MG63 (cell line): ENCODE measurements around the gene PRAC2. TPM values are rescaled to one million over a fixed set of nuclear protein-coding genes. Genes with fewer than 3 reads are reported as not detected.

Experiments used
- DNase-seq: peaks from one replicate; pipeline ENCODE4 v3.0.0-alpha.2; 2020
- H3K27me3 ChIP-seq: fragments of 250-450 bp; sonication (Bioruptor Pico); 2 replicates; pipeline ENCODE4 v1.5.1; 2020; ENCODE audit warnings: mild to moderate bottlenecking, moderate library complexity
- H3K36me3 ChIP-seq: fragments of 250-450 bp; sonication (Bioruptor Pico); 2 replicates; pipeline ENCODE4 v1.5.1; 2020; ENCODE audit warnings: mild to moderate bottlenecking, moderate library complexity
- H3K4me3 ChIP-seq: fragments of 250-450 bp; sonication (Bioruptor Pico); 2 replicates; pipeline ENCODE4 v1.5.1; 2020; ENCODE audit warnings: mild to moderate bottlenecking, moderate library complexity
- H3K9me3 ChIP-seq: fragments of 250-450 bp; sonication (Bioruptor Pico); 2 replicates; pipeline ENCODE4 v1.5.1; 2020; ENCODE audit warnings: mild to moderate bottlenecking, moderate library complexity
- total RNA-seq: library from RNA; depleted of rRNA; stranded (reverse); fragments of >200 nt; shearing (Covaris generic); gene quantifications from 2 replicates; pipeline ENCODE4 v1.2.3, GENCODE V29; 2014; ENCODE audit warnings: low replicate concordance

PRAC2 gene
- total RNA-seq, 1 experiment from 2014 or later, result 5.0 TPM

- peak; percentile 95 for DNase-seq
- H3K27me3 ChIP-seq, result no peaks in the 10 kb centered on the region
Observed at GRCh38 chr17:48728232-48729231, 5.5 kb downstream of the PRAC2 start, which contains the start of gene HOXB13. Gene HOXB13, minus strand, starts transcription at chr17:48728750. Its CDS starts 157 bp downstream, at chr17:48728593.

DNA sequence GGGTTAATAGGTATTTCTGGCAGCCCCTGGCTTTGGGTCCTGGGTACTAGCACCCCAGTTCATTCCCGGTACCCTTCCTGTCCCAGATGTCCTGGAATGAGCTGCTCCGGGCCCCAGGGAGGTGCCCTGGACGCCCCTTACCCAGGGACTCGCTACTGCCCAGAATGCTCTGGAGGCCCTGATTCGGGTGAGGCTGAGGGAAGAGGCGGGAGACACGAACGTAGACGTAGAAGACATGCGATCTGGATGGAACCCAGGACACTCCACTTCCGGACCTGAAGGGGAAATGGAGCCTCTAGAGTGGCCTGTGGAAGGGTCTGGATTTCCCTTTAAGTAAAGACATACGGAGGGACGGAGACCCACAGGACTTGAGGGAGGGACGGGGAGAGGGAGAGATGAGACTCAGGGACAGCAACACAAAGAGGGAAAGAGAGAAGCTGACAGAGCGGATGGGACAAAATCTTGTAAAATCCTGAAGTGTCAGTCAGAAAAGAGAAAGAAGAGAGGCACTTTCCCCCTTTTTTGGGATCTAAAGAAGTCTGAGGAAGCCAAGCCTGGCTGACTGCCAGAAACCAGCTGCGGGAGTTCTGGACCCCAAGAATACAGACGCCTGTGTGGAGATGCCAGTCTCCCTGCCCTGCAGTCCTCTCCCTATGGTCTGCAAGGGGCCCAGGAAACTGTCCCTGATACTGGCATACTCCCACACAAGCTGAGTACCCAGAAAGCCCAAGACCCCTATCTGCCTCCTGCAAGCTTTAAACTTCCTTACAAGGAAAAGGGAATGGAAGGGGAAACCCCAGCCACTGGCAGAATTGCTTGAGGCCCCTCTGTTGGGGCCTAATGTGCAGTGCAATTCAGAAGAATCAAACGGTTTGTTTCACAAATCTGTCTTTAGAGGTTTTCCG lies 6.6 kb downstream of the PRAC2 start:
- Histone ChIP-seq H3K9me3 (no peaks in the 10 kb centered on the region), H3K27me3 (no peaks in the 10 kb centered on the region), H3K36me3 (no peaks in the 10 kb centered on the region), H3K4me3 (peak overlapping the region; percentile 58)
- peak; percentile 72 for DNase-seq

More at GRCh38 chr17:48728232-48729231, 5.5 kb downstream of the PRAC2 start, which contains the start of gene HOXB13:
- Histone ChIP-seq H3K36me3 (no peaks in the 10 kb centered on the region), H3K4me3 (peak within 1 kb of the TSS; percentile 58), H3K9me3 (no peaks in the 10 kb centered on the region)

DNA sequence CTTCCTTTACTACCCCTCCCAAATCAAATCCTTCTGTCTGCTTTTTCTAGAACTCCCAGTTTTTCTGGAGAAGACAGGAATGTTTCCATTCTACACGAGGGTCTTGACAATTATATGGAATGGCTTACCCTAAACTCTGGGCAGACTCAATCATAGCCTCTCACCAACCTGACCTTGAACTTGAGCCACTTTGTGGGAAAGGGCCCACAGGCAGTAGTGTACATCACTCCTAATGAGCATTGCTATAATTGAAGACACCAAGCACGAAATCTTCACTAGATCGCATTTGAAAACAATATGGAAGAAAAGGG lies 7.2 kb downstream of the PRAC2 start:
- Histone ChIP-seq H3K4me3 (no peak overlapping the region), H3K9me3 (no peaks in the 10 kb centered on the region), H3K36me3 (no peaks in the 10 kb centered on the region), H3K27me3 (no peaks in the 10 kb centered on the region)
- DNase-seq, result no peak

- Histone ChIP-seq H3K27me3 (no peaks in the 10 kb centered on the region), H3K4me3 (no peak overlapping the region), H3K36me3 (no peaks in the 10 kb centered on the region), H3K9me3 (no peaks in the 10 kb centered on the region)
- DNase-seq, result no peak
Observed at GRCh38 chr17:48731355-48731754, 8.4 kb downstream of the PRAC2 start.

DNA sequence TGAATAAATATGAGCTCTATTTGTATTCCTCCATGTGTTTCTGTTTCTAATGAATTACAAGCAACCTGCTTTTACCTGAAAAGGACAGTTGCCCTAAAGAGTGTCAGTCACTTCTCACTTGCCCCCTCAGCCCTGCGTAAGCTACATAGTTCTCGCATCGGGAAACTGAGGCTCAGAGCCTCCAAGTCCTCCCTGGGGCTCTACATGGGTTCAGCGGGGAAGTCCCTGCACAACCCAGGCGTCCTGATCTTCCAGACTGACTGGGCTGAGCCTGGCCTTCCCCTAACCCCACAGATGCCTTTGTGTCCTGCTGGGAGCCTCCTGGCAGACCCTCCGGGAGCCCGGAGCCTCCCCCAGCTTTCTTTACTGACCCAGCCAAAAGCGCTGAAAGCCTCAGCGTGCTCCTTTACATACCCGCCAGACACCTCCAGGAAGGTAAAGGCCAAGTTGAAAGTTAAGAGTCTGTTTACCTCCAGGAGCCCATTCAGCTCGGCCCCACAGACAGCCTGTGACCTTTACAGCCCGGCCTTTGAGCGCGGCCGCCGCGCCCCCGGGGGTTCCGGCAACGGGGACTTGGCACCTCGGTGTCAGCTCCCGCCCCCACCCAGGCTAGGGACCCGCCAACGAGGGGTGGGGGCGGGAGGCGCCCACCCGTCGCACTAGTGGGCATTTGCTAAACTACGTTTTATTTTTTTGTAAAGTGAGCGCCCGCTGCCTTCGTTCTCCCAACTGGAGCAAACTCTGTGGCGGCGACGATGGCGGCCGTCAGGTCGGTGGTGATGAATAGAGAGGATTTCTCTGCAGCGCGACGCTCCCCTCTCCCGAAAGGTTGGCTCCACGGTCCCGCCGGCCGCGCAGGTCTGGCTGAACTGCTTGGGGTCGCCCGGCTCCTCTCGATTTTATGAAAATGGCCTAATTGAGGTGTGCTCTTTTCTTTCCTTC lies 10.0 kb downstream of the PRAC2 start:
- H3K36me3 ChIP-seq, result no peaks in the 10 kb centered on the region
- H3K27me3 ChIP-seq, result no peaks in the 10 kb centered on the region
- no peaks in the 10 kb centered on the region for H3K9me3 ChIP-seq
- peak overlapping the region; percentile 43 for H3K4me3 ChIP-seq
- no peak for DNase-seq

GRCh38 chr17:48733632-48734328 lies 10.8 kb downstream of the PRAC2 start:
- no peaks in the 10 kb centered on the region for H3K27me3 ChIP-seq
- H3K4me3 ChIP-seq, result peak overlapping the region; percentile 43
- no peaks in the 10 kb centered on the region for H3K36me3 ChIP-seq
- H3K9me3 ChIP-seq, result no peaks in the 10 kb centered on the region
- peak; percentile 64 for DNase-seq

- Histone ChIP-seq H3K9me3 (no peaks in the 10 kb centered on the region), H3K36me3 (no peaks in the 10 kb centered on the region), H3K4me3 (peak overlapping the region; percentile 43), H3K27me3 (no peaks in the 10 kb centered on the region)
- DNase-seq, result no peak
Observed at GRCh38 chr17:48734333-48735061, 11.5 kb downstream of the PRAC2 start.

DNA sequence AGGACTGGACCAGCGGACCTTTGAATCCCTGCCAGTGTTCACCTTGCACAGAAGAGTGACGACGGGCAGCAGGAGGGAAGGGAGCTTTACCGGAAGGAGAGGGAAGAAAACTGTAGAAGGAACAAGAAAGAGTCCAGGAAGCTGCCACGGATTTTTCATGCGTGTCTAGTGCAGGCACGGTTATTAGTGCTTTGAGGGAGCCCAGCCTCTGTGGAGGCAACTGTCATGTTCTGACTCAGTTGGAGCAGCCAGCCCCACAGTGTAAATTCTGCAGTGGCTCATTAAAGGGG lies 12.0 kb downstream of the PRAC2 start:
- DNase-seq, result no peak
- no peaks in the 10 kb centered on the region for H3K27me3 ChIP-seq
- peak overlapping the region; percentile 43 for H3K4me3 ChIP-seq
- H3K9me3 ChIP-seq, result no peaks in the 10 kb centered on the region
- H3K36me3 ChIP-seq, result no peaks in the 10 kb centered on the region

DNA sequence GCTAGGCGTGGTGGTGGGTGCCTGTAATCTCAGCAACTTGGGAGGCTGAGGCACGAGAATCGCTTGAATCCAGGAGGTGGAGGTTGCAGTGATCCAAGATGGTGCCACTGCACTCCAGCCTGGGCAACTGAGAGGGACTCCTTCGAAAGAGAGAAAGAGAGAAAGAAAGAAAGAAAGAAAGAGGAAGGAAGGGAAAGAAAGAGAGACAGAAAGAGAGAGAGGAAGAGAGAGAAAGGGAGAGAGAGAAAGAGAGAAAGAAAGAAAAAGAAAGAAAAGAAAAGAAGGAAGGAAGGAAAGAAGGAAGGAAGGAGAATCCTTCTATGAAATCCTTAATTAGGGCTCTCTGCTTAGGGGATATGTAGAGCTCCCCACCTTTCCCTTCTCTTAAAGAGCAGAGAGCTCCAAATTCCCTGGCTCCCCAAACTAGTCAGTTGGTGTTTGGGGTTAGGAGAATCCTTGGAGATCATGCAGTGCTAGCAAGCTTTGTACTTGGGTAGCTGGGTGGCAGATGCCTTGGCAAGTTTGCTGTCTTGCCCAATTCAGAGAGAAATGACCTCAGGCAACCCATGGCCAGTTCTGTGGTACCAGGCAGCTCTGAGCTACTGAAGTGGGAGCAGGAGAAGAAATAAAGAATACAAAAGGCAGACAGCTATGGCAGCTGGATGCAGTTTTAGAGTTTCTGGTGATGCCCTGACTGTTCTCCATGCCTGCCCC lies 14.5 kb downstream of the PRAC2 start:
- no peaks in the 10 kb centered on the region for H3K9me3 ChIP-seq
- H3K27me3 ChIP-seq, result no peaks in the 10 kb centered on the region
- H3K4me3 ChIP-seq, result no peak overlapping the region
- H3K36me3 ChIP-seq, result no peaks in the 10 kb centered on the region
- no peak for DNase-seq

- no peaks in the 10 kb centered on the region for H3K9me3 ChIP-seq
- H3K36me3 ChIP-seq, result no peaks in the 10 kb centered on the region
- no peak for DNase-seq
- no peaks in the 10 kb centered on the region for H3K27me3 ChIP-seq
- H3K4me3 ChIP-seq, result no peak overlapping the region
Observed at GRCh38 chr17:48738424-48738802, 15.4 kb downstream of the PRAC2 start.

- Histone ChIP-seq H3K36me3 (no peaks in the 10 kb centered on the region), H3K27me3 (no peaks in the 10 kb centered on the region), H3K9me3 (no peaks in the 10 kb centered on the region), H3K4me3 (no peak overlapping the region)
- DNase-seq, result no peak
Observed at GRCh38 chr17:48738803-48739526, 16.0 kb downstream of the PRAC2 start.

DNA sequence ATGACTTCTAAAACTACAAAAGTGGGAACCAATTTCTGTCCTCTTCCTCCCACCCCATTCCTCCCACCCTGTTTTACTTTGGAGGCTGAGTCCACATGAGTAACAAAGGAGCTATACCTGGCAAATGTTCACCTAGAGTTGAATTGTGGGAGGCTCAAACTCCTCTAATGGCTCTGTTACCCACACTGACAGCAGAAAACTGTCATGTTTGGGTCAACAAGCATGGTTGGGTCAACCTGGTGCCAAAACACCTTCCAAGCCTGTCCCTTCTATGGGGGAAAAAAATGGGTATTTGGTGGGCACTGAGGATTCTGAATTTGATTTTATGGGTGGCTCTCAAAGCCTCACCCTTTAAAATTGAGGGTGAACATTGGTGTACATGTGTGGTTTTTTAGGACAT lies 17.6 kb downstream of the PRAC2 start:
- Histone ChIP-seq H3K27me3 (no peaks in the 10 kb centered on the region), H3K4me3 (no peak overlapping the region), H3K9me3 (no peaks in the 10 kb centered on the region), H3K36me3 (no peaks in the 10 kb centered on the region)
- DNase-seq, result no peak

GRCh38 chr17:48745381-48746275 lies 22.6 kb downstream of the PRAC2 start:
- no peaks in the 10 kb centered on the region for H3K9me3 ChIP-seq
- no peak overlapping the region for H3K4me3 ChIP-seq
- H3K27me3 ChIP-seq, result no peaks in the 10 kb centered on the region
- no peak for DNase-seq
- H3K36me3 ChIP-seq, result no peaks in the 10 kb centered on the region
